HEK293T (cell line): ENCODE results near the gene TFAM.

Source experiments
- BHLHE40 ChIP-seq: fragments of 450-650 bp; IDR thresholded peaks from 2 replicates; pipeline ENCODE4 v1.6.1; 2016; ENCODE audit warnings: mild to moderate bottlenecking, moderate library complexity, borderline replicate concordance
- ELF4 ChIP-seq: fragments of 450-650 bp; IDR thresholded peaks from 2 replicates; pipeline ENCODE4 v1.6.1; 2017; ENCODE audit warnings: antibody characterized with exemption
- FOXA1 ChIP-seq: fragments of 450-650 bp; IDR thresholded peaks from 2 replicates; pipeline ENCODE4 v1.6.1; 2016; ENCODE audit warnings: mild to moderate bottlenecking
- FOXM1 ChIP-seq: fragments of 450-650 bp; IDR thresholded peaks from 2 replicates; pipeline ENCODE4 v1.6.1; 2017; ENCODE audit warnings: mild to moderate bottlenecking, borderline replicate concordance
- HDGF ChIP-seq: fragments of 450-650 bp; IDR thresholded peaks from 2 replicates; pipeline ENCODE4 v1.6.1; 2017; ENCODE audit warnings: antibody characterized with exemption, borderline replicate concordance
- NFRKB ChIP-seq: fragments of 450-650 bp; IDR thresholded peaks from 2 replicates; pipeline ENCODE4 v1.6.1; 2016; ENCODE audit warnings: mild to moderate bottlenecking, moderate library complexity
- SP1 ChIP-seq: fragments of 450-650 bp; IDR thresholded peaks from 2 replicates; pipeline ENCODE4 v1.6.1; 2017
- TF ChIP-seq, protein P1 (sequence below): fragments of 450-650 bp; IDR thresholded peaks from 2 replicates; pipeline ENCODE4 v1.6.1; 2016

DNA sequence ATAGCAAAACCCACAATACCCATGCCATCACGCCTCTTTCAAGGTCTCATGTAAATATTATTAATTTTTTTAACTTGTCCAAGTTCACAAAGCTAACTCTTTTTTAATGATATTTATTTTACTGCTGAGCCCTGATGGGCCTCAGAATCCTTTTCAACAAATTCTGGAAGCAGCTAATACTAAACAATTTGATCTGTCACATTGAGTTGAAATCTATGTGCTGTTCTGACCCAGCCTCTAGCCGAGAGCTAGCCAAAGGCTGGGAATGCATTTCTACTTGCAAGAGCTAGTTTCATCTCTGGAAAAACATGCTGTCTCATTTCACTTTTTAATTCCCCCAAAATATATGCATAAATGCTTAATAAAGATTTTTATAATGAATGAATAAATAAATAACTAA lies 47.9 kb downstream of the TFAM start:
- TF ChIP-seq HDGF (no peak), NFRKB (no peak), BHLHE40 (no peak), FOXA1 (no peak), FOXM1 (no peak), ELF4 (no peak), SP1 (no peak)
- TF ChIP-seq, protein P1, sequence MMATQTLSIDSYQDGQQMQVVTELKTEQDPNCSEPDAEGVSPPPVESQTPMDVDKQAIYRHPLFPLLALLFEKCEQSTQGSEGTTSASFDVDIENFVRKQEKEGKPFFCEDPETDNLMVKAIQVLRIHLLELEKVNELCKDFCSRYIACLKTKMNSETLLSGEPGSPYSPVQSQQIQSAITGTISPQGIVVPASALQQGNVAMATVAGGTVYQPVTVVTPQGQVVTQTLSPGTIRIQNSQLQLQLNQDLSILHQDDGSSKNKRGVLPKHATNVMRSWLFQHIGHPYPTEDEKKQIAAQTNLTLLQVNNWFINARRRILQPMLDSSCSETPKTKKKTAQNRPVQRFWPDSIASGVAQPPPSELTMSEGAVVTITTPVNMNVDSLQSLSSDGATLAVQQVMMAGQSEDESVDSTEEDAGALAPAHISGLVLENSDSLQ: no peak
